Measurements from ENCODE around the gene GRHL1.

DNA sequence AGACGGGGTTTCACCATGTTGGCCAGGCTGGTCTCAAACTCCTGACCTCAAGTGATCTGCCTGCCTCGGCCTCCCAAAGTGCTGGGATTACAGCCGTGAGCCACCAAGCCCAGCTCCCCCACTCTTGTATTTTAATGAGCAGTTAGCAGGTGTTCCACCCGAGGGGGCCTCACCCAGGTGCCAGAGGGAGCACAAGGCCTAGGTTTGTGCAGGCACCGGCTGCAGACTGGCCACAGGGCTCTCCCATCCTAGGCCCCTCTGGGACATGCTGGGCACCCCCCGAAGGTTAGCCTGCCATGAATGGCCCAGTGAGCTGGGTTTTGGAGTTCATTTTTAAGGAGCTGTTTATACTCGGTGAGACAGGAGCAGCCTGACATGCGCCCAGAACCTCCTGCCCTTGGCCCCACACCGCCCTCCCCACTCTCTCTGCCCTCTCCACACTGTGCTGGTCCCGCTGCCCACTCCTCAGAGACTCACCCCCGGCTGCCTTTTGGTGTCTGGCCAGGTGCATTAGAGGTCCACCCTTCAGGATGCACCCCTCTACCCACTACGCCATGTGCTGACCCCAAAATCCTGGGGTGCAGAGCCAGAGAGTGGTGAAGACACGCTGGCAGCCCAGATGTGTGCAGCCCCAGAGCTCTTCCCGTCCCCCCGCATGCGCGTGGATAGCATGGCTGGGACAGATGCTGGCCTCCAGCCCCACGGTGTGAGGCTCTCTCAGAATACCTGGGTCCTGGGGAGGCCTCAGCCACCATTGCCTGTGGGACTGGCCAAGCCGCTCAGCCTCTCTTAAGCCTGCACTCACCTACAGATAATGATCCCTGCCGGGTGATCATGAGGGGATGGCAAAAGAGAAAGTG lies 80.6 kb downstream of the GRHL1 start:
- TF ChIP-seq, protein P1, sequence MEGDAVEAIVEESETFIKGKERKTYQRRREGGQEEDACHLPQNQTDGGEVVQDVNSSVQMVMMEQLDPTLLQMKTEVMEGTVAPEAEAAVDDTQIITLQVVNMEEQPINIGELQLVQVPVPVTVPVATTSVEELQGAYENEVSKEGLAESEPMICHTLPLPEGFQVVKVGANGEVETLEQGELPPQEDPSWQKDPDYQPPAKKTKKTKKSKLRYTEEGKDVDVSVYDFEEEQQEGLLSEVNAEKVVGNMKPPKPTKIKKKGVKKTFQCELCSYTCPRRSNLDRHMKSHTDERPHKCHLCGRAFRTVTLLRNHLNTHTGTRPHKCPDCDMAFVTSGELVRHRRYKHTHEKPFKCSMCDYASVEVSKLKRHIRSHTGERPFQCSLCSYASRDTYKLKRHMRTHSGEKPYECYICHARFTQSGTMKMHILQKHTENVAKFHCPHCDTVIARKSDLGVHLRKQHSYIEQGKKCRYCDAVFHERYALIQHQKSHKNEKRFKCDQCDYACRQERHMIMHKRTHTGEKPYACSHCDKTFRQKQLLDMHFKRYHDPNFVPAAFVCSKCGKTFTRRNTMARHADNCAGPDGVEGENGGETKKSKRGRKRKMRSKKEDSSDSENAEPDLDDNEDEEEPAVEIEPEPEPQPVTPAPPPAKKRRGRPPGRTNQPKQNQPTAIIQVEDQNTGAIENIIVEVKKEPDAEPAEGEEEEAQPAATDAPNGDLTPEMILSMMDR (optimal IDR thresholded peaks at IDR 0.05 in 1 of 3, IDR thresholded peaks at IDR 0.05 in 1 of 3, conservative IDR thresholded peaks at IDR 0.05 in 1 of 3; ENCODE audit: extremely low read depth in 1 of 3, insufficient read depth in 2 of 3, low read length in 3 of 3), result no peak
- TF ChIP-seq EZH2 (IDR thresholded peaks at IDR 0.05; ENCODE audit: low read length), result no peak
